LoVo (cell line): ENCODE results near the gene TNS1.
A peak's percentile ranks its signal among the peaks of the same experiment; 100 is the strongest.

ENCODE experiments used
- DNase-seq: peaks from one replicate; pipeline ENCODE4 v3.0.0-alpha.2; 2016; ENCODE audit warnings: low spot score

Gene TNS1

DNA sequence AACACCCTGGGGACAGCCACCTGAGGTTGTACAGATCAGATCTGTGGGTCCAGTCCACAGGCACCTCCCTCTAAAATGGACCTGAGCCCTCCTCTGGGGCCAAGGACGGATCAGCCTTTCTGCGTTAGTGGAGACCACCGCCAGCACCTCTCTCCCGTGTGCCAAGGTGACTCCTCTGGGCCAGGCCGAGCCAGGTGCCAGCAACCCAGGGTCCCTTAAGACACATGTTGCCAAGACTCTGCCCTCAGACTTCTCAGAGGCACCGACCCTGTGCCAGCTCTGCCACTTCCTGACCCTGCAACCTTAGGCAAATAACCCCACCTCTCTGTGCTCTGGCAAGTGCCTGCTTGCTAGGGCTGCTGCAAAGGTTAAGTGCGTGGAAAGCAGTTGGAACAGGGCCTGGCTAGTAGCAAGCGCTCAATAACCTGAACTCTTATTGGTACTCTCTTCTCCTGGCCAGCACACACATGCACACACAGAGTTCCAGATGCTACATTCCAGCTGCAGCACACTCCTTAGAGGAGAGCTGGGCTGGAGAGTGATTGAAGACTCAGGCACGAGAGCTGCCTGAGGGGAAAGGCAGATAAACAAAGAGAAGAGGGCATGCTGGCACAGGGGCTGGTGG lies 105.6 kb downstream of the TNS1 start:
- no peak for DNase-seq

DNA sequence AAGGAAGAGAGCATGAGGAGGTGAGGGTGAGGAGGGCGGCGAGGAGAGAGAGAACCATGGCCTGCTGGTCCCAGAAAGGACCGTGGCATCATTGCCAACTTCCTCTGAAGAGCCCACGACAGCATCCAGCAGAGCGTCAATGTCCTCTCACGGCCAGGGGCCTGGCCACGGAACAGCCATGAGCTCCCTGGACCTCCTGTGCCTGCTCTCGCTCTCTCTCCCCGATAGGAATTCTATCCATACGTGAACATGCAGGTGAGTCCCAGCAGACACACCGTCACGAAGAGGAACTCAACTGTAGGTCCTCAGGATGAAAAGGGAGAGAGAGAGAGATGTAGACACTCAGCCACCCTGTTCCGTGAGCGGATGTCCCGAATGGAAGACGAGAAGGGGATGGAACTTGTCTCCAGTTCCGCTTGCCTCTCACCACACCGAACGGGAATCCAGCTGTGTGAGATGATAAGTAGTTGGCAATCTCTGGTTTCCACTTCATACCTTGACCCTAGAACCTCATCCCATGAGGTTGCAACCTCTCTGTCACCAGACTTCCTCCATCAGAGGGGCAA lies 107.6 kb downstream of the TNS1 start:
- no peak for DNase-seq

DNA sequence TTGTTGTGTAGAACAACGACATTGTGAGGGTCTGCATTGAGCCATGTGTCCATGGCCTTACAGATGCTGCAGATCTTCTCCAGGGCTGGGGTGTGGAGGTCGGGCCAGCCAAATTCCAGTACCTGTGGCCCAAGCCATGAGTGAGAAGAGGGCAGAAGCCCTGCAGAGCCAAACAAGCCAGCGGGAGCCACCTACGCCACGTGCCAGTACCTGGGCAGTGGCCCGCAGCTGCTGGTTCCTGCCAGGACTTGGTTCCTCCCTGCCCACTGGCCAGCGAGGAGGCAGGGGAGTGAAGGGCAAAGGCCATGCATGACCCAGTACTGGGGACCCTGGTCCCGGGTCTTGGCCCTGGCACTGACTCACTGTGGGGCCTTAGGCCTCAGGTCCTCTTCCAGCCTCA lies 109.4 kb downstream of the TNS1 start:
- DNase-seq, result no peak

DNA sequence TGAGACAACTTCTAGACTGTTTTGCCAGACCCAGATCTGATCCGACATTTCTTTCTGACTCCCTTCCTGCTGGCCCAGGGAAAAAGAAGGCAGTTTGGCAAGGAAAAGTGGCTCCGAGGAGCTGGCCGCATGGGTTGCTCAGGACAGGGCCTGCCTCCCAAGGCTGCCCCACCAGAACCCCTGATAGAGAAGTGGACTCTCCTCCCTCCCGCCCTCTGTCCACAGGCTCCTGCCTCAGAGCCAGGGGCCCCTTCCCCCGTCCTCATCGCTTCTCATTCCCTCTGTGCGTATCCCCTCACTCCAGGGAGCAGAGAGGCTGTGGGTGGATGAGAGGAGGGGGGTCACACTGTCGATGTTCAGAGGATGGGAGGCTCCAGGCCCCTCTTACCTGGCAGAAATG lies 110.2 kb downstream of the TNS1 start:
- no peak for DNase-seq

DNA sequence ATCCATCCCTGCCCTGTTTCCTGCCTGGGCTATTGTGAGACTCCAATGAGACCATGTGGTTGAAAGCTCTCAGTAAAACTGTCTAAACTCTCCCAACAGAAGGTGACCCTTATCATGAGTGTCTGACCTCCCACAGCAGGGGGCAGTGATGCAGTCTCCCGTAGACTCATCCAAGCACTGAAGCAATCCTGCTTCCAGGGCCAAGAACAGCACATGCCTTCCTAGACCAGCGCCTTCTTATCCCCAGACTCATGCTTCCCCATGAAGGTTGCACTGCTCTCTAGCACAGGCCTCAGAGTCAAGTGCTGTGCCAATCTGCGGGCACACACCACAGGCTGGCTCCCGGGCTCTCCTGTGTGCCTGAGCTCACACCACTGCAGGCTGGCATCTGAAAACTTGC lies 112.3 kb downstream of the TNS1 start:
- no peak for DNase-seq

DNA sequence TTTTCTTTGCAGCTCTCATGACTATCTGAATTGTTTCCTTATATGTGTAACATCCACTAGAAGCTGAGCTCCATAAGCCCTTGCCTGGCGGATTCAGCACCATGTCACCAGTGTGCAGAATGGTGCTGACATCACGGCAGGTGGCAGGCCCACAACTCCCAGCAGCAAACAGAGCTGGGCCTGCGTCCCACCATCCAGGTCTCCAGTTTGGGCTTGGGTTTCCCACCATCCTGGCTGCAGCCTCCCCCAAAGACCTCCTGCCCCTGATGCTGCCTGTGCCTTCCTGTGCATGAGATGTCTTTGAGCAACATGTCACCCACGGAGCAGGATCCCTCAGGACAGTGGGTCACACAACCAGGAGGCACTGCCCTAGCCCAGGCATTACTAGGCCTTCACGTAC lies 113.1 kb downstream of the TNS1 start:
- no peak for DNase-seq

DNA sequence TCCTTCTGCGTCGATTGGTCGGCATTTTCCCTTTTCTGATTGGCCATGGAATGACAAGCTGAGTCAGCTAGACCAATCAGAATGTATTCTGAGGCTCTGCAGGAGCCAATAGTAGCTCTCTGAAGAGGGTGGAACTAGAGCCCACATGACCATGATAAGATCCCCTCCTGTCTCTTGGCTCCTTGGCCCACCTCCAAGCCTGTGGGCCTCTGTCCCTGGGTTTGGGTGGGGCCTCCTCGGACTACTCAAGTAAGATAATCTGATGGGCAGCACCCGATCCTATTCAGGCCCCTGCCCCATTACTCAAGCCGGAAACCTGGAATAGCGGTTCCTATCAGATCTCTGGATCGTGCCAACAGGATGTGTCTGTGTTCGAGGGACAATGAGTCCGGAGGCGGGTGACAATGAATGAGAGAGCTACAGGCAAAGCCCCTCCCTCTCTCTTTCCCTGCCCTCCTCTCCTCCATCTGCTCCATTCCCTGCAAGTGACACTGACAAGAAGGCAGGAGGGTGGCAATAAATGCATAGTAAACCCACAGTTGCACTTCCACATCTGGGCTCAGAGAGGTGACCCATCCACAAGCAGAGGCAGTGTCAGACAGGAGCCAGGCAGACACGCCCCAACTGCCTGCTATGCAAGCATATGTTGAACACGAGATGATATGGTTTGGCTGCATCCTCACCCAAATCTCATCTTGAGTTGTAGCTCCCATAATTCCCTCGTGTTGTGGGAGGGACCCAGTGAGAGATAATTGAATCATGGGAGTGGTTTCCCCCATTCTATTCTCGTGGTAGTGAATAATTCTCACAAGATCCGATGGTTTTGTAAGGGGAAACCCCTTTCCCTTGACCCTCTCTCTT lies 114.7 kb downstream of the TNS1 start:
- no peak for DNase-seq

DNA sequence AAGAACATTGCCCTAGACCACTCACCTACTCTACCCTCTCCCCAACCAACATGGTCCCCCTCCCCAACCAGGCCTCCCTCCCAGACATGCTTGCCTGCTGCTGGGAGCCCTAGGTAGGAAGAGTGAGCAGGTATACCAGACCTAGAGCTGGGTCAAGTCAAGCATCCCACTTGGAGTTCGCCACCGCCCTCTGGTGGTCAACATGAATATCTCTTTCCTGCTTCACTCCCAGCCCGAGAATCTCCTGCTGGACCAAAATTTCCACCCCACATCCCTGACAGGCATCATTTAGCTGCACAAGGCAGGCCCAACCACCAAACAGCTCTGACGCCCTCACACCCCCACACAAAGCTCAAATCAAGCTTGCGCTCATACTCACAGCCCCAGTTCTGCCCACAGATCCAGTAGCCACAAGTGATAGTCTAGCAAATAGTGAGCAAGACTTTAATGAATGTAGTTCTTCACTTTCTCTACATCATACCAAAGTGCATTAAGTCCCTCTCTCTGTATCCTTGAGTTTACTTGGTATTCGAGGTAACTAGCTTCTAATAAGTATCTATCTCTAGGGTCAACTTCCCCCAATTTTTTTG lies 116.0 kb downstream of the TNS1 start:
- peak; percentile 52 for DNase-seq

DNA sequence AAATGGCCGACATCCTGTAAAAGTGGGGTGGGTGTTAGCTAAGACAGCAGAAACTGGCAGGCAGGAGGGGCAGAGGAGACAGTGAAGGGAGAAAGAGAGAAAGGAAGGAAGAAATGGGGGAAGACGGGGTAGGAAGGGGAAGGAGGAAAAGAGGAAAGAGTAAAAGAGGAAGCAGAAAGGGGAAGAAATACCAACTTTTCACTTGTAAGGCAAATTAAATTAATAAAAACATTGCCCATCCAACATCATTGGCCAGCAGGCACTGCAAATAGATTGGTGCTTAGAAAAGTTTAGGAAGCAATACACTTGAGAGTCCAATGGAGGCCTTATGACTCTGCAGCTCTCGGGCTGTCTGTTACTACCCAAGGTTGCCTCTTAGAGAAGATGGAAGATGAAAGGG lies 116.7 kb downstream of the TNS1 start:
- DNase-seq, result no peak

DNA sequence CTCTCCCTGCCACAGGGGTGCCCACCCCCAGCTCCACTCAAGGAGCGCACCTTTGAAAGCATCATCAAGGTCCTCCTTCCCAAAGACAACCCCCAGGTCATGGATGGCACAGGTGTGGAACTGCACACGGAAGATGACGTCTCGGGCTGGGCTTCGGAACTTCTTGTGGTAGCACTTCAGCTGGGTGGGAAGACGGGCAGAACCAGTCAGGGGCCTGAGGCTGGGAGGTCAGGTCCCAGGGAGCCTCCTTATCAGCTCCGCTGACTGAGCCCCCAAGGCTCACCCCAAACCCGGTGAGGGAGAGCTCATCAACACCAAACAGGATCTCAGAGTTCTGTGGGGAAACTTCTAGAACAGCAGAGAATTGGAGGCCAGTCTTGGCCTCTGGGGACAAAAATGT lies 117.8 kb downstream of the TNS1 start:
- DNase-seq, result no peak

DNA sequence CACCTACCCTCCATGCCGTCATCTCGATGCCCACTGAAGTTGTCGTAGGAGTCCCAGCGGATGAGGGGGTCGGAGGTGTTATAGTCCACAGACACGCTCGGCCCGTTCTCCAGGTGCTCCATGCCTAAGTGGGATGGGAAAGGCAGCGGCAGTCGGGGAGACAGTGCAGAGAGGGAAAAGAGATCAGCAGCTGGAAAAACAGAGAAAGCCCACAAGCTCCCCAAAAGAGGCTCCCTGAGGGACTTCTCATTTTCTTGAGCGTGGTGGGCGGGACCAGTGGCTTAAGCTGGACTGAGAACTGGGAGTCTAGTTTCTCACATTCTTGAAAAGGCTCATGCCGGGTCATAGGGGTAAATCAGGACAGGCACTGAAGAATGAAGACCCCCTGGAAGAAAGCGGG lies 121.9 kb downstream of the TNS1 start:
- DNase-seq, result no peak

DNA sequence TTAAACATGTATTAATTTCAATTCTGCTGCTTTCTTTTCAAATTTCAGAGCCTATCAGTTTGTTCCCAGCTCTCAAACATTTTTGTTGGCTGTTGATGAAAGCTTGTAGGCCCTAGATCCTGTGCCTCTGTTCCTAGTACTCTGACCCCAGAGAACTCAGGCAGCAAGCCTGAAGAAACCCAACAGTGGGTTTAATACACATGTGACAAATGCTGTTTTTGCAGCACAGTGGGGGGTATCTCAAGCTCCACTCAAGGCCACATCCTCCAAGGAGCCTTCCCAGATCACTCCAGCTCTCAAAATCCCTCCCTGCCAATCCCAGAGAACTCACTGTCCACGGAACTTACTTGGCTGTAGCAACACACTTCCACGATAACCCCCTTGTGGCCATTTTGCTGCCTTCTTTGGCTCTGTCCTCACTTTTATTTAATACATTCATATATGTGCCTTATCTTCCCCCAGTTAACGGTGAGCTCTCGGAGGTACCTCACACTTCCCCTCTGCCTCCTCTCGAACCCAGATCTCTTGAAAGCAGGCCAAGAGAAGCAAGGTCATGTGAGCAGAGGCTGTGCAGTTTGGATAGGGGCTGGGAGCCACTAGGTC lies 122.4 kb downstream of the TNS1 start:
- DNase-seq, result no peak

DNA sequence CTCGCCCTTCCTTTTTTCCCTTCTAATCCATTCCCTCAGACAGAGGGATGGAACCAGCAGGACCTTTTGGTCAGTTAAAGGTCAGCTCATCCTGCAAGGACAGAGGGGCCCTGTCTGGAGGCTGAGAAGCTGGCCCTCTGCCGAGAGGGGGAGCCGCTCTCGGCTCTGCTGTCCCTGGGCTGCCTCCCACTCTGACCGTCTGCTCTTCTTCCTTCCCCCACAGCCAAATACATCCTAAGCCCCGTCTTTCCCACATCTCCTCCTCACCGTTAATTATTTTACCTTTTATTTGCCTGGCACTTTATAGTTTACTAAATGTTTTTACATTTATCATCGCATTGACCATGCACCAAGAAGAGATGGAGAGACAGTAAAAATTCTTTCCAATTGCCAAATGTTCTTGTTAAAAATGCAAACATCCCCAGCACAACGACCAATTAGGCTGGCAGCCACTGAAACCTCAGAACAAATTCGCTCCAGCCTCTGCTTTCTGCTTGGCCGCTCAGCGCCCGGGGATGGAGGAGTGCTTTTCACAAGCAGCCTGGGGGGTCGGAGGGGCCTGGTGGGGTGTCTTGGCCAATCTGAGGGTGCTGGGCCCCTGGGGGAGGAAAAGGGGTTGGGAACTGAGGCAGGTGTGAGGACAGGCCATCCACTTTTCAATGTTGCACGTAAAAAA lies 123.7 kb downstream of the TNS1 start:
- no peak for DNase-seq

DNA sequence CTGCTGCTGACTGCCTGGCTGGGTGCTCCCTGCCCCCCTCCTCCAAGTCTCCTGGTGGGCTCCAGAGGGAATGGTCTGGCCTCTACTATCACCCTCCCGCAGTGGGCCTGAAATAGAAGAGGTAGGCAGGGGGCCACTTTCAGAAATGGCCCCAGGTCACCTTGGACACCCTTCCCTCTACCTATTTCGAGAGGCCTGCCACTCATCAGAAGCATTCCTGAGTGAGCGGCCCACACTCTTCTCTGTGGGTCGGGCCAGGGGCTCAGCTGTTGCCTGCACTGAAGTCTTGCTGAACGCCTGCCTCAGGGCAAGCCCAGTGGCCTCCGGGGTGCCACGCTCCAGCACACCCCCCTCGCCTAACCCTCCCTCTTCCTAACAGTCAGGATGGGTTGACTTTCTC lies 124.9 kb downstream of the TNS1 start:
- no peak for DNase-seq

DNA sequence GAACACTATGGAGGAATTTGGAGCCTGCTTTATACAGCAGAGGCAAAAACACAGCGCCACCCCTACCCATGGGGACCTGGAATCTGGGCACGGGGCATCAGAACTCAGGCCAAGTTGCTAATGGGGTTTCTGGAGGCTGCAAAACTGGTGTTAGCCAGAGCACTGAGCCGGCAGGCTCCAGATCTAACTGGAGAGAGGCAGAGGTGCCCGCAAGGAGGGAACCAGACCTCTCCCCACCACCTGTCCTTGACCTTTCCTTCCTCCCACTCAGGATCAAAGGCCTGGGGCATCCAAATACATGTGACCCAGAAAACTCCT lies 126.6 kb downstream of the TNS1 start:
- DNase-seq, result no peak

DNA sequence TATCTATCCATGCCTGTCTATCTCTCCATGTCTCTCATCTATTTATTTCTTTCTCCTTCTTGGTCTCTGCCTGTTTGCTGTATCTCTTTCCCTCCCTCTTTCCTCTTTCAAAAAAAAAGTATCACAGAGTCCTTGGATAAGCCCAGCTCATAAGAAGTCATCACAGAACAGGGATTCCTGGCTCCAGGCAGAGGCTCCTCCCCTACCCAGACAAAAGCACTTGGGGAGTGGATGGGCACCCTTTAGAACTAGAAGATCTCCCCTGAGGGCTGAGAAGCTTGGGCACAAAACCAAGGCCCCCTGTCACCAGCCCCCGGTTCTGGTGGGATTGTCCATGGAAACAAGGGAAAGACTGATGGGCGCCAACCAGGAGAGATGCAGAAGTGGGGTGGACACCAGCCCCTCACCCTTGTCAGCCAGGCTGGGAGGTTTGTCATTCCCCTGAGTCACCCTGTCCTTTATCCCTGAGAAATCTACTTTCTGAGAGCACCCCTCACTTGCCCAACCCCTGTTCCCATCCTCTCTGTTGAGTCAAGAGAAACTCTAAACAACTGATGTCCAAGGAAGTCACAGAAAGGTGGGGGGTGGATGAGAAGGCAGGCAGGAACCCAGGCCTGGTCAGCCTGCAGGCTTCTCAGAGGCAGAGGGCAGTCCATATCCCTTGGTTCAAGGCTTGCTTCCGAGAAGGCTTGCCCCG lies 127.1 kb downstream of the TNS1 start:
- DNase-seq, result no peak

DNA sequence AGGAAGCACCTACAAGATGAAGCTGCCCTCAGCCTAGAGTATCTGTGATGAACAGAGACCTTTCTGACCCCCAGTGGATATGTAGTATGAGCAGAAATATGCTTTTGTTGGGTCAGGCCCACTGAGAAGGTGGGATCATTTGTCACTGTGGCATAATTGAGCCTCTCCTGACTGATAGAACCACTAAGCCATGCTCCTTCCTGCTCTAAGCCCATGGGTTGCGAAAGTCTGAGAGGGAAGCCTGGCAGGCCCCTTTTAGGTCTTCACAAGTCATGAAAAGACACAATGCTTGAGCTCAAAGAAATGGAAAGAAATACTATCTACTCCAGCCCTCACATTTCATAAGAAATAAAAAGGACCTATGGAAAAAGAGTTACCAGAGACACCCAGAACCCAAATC lies 127.7 kb downstream of the TNS1 start:
- no peak for DNase-seq

DNA sequence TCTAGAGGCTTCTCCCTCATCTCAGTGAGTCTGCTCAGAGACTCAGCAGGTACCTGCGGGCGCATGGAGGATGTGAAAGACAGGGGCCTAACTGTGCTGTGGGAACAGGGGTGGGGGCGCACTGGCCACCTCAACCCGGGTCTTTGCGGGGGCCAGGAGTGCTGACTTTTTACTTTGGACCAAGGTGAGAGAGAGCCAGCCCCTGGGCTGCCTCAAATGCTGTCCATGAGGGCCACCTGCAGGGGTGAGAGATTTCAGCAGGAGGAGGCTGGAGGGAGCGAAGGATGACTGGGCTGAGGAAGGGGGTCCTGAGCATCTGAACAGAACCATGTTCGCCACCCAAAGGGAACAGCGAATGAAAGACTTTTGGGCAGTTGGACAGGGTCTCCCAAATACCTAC lies 129.4 kb downstream of the TNS1 start:
- DNase-seq, result no peak

DNA sequence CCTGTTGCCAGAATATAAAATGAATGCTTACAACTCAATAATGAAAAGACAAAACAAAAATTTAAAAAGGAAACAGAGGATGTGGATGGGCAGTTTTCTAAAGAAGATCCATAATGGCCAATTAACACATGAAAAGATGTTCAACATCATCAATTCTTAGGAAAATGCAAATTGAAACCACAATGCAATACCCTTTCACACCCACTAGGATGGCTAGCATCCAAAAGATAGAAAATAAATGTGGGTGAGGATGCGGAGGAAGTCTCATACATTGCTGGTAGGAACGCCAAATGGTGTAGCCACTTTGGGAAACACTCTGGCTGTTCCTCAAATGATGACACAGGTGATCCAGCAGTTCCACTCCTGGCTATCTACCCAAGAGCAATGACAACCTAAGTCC lies 130.5 kb downstream of the TNS1 start:
- no peak for DNase-seq

DNA sequence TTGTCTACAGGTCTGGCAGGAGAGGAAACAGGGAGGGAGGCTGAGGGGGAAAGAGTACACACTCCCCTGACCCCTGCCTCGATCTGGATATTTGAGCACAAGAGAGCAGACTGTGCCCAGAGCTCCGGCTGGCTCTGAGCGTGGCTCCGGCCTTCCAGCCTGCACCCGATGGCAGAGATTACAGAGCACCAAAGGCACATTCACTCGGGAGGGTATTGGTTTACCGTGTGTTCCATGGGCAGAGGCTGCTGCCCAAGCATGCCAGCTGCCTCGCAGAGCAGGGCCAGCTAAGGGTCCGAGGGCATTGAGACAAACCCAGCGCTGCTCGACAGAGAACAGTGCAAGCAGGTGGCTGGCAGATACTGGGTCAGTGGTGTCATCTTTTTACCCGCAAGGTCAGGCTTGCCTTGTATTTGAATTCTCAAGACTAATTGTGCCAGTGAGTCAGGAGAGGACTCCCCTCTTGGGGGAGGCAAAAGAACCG lies 132.2 kb downstream of the TNS1 start:
- DNase-seq, result no peak

DNA sequence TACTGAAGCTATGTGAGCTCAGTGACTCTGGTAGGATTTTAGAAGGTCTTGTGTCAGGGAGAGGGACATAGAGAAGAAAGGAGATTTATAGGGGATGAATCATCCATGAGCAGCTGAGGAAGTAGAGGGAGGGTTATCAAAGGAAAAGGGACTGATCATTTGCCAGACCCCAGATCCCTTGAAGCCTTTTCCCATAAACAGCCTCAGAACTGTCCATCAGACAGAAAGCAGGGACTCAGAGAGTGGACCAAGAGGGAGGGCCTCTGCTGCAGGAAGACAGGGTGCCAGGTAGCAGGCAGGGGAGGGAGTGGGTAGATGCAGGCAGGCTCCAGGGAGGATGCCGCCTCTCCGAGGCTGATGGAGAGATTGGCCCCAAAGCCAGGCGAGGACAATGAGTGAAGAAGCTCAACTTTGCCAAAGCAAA lies 133.9 kb downstream of the TNS1 start:
- no peak for DNase-seq
